ENCODE measurements around the gene ATP6V0A4.

DNA sequence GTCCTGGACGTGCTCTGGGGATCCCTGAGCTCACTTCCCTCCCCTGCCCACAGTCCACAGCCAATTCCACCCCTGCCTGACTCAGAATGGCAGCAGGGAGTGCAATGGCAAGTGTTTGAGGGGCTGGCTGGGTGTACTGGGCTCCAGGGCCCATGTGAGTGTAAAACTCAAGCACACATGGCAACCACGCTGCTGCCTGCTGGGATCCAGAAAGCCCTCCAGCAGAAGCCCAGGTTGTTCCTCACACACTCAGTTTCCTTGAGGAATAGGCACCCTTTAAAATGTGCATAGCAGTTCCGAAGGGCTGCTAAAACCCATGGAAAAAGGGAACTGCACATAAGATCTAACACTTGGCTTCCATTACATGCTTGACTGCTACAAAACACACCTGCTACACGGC lies 11.3 kb upstream of the ATP6V0A4 start:
- TF ChIP-seq, protein P1, sequence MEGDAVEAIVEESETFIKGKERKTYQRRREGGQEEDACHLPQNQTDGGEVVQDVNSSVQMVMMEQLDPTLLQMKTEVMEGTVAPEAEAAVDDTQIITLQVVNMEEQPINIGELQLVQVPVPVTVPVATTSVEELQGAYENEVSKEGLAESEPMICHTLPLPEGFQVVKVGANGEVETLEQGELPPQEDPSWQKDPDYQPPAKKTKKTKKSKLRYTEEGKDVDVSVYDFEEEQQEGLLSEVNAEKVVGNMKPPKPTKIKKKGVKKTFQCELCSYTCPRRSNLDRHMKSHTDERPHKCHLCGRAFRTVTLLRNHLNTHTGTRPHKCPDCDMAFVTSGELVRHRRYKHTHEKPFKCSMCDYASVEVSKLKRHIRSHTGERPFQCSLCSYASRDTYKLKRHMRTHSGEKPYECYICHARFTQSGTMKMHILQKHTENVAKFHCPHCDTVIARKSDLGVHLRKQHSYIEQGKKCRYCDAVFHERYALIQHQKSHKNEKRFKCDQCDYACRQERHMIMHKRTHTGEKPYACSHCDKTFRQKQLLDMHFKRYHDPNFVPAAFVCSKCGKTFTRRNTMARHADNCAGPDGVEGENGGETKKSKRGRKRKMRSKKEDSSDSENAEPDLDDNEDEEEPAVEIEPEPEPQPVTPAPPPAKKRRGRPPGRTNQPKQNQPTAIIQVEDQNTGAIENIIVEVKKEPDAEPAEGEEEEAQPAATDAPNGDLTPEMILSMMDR (IDR thresholded peaks at IDR 0.05): no peak
- TF ChIP-seq SP1 (CRISPR knock-in tag; conservative IDR thresholded peaks at IDR 0.05): no peak
- TF ChIP-seq NFE2L1 (CRISPR knock-in tag; IDR thresholded peaks at IDR 0.05): no peak
- TF ChIP-seq MXD4 (CRISPR knock-in tag; IDR thresholded peaks at IDR 0.05; ENCODE audit: borderline replicate concordance): no peak
- no peak for TF ChIP-seq ELF4 (CRISPR knock-in tag; IDR thresholded peaks at IDR 0.05; ENCODE audit: low read depth)
- no peak for TF ChIP-seq TP53 (CRISPR knock-in tag; IDR thresholded peaks at IDR 0.05)
- TF ChIP-seq NR3C1 (CRISPR knock-in tag; conservative IDR thresholded peaks at IDR 0.05; ENCODE audit: low read depth): no peak
- TF ChIP-seq ATF1 (CRISPR knock-in tag; IDR thresholded peaks at IDR 0.05): no peak
- TF ChIP-seq IRF2 (CRISPR knock-in tag; IDR thresholded peaks at IDR 0.05; ENCODE audit: borderline replicate concordance, low read depth): no peak
- no peak for TF ChIP-seq NR1H2 (CRISPR knock-in tag; IDR thresholded peaks at IDR 0.05)
- no peak for TF ChIP-seq GABPB1 (CRISPR knock-in tag; IDR thresholded peaks at IDR 0.05)
- no peak for TF ChIP-seq ZNF121 (CRISPR knock-in tag; IDR thresholded peaks at IDR 0.05)
- TF ChIP-seq, protein P2, sequence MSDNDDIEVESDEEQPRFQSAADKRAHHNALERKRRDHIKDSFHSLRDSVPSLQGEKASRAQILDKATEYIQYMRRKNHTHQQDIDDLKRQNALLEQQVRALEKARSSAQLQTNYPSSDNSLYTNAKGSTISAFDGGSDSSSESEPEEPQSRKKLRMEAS (CRISPR knock-in tag; IDR thresholded peaks at IDR 0.05): no peak
- TF ChIP-seq, protein P3, sequence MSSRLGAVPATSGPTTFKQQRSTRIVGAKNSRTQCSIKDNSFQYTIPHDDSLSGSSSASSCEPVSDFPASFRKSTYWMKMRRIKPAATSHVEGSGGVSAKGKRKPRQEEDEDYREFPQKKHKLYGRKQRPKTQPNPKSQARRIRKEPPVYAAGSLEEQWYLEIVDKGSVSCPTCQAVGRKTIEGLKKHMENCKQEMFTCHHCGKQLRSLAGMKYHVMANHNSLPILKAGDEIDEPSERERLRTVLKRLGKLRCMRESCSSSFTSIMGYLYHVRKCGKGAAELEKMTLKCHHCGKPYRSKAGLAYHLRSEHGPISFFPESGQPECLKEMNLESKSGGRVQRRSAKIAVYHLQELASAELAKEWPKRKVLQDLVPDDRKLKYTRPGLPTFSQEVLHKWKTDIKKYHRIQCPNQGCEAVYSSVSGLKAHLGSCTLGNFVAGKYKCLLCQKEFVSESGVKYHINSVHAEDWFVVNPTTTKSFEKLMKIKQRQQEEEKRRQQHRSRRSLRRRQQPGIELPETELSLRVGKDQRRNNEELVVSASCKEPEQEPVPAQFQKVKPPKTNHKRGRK (CRISPR knock-in tag; IDR thresholded peaks at IDR 0.05; ENCODE audit: borderline replicate concordance): no peak
